OCI-LY1 (cell line): ENCODE measurements around the gene HSPBAP1.
"Not testable (repeated sequence)": the region's sequence is repeated elsewhere in the genome, so short reads cannot be mapped to it uniquely, and the experiment has no call there.

ENCODE experiments used
- H2AFZ ChIP-seq: fragments of 200-600 bp; sonication (generic), shearing (Covaris generic); 2 replicates; pipeline ENCODE4 v1.6.0; 2014; ENCODE audit warnings: antibody characterized with exemption, mild to moderate bottlenecking, low read length
- H3F3A ChIP-seq: fragments of 200-600 bp; sonication (generic), shearing (Covaris generic); 2 replicates; pipeline ENCODE4 v1.6.0; 2014; ENCODE audit warnings: mild to moderate bottlenecking, antibody characterized with exemption, low read length, moderate library complexity; ENCODE audit not compliant: insufficient read depth
- H3K27ac ChIP-seq: fragments of 200-600 bp; sonication (generic); 2 replicates; pipeline ENCODE4 v1.5.1; 2014; ENCODE audit warnings: low read length, mixed run types, mild to moderate bottlenecking, low read depth; ENCODE audit not compliant: poor library complexity, severe bottlenecking
- H3K27me3 ChIP-seq: fragments of 200-600 bp; sonication (generic); 2 replicates; pipeline ENCODE4 v1.6.0; 2014; ENCODE audit warnings: antibody characterized with exemption, mild to moderate bottlenecking, low read length, moderate library complexity; ENCODE audit not compliant: insufficient read depth
- H3K36me3 ChIP-seq: fragments of 200-600 bp; sonication (generic); 2 replicates; pipeline ENCODE4 v1.6.1; 2014; ENCODE audit warnings: mild to moderate bottlenecking, antibody characterized with exemption, low read length, moderate library complexity, mixed read lengths; ENCODE audit not compliant: insufficient read depth
- H3K4me1 ChIP-seq: fragments of 200-600 bp; sonication (generic); 2 replicates; pipeline ENCODE4 v1.5.1; 2014; ENCODE audit warnings: mild to moderate bottlenecking, low read length, moderate library complexity; ENCODE audit not compliant: insufficient read depth, severe bottlenecking
- H3K4me2 ChIP-seq: fragments of 200-600 bp; sonication (generic), shearing (Covaris generic); 2 replicates; pipeline ENCODE4 v1.6.1; 2014; ENCODE audit warnings: low read length
- H3K4me3 ChIP-seq: fragments of 200-600 bp; sonication (generic); 2 replicates; pipeline ENCODE4 v1.5.1; 2014; ENCODE audit warnings: low read length, low read depth, mild to moderate bottlenecking, mixed read lengths; ENCODE audit not compliant: poor library complexity, severe bottlenecking
- H3K79me2 ChIP-seq: fragments of 200-600 bp; shearing (Covaris generic); 2 replicates; pipeline ENCODE4 v1.6.1; 2016; ENCODE audit warnings: mixed run types, low read length, mixed read lengths; ENCODE audit not compliant: insufficient read depth
- H3K9ac ChIP-seq: fragments of 200-600 bp; sonication (generic), shearing (Covaris generic); 2 replicates; pipeline ENCODE4 v1.6.1; 2014; ENCODE audit warnings: mild to moderate bottlenecking, low read length, mixed read lengths
- H3K9me2 ChIP-seq: fragments of 200-600 bp; sonication (generic), shearing (Covaris generic); 2 replicates; pipeline ENCODE4 v1.6.1; 2014; ENCODE audit warnings: low read depth, mild to moderate bottlenecking, low read length, mixed read lengths
- H3K9me3 ChIP-seq: fragments of 200-600 bp; shearing (Covaris generic); 2 replicates; pipeline ENCODE4 v1.6.1; 2014; ENCODE audit warnings: low read length, mixed read lengths
- H4K20me1 ChIP-seq: fragments of 200-600 bp; sonication (generic), shearing (Covaris generic); 2 replicates; pipeline ENCODE4 v1.6.0; 2016; ENCODE audit warnings: mild to moderate bottlenecking, low read length; ENCODE audit not compliant: insufficient read depth
- CTCF ChIP-seq: fragments of 200-600 bp; sonication (generic), shearing (Covaris generic); IDR thresholded peaks from 2 replicates; pipeline ENCODE4 v1.5.1; 2017; ENCODE audit warnings: mild to moderate bottlenecking, antibody characterized with exemption, low read length, moderate library complexity, mixed read lengths
- EZH2 ChIP-seq: fragments of 200-600 bp; sonication (generic), shearing (Covaris generic); IDR thresholded peaks from 2 replicates; pipeline ENCODE4 v1.8.0; 2017; ENCODE audit warnings: borderline replicate concordance, mixed run types, mild to moderate bottlenecking, antibody characterized with exemption, low read length, moderate library complexity, mixed read lengths

HSPBAP1 gene

GRCh38 chr3:122745369-122746021, 48.1 kb downstream of the HSPBAP1 start:
- Histone ChIP-seq H3K4me3 (no peak overlapping the region), H3K79me2 (no peaks in the 10 kb centered on the region), H3K4me1 (no peaks in the 10 kb centered on the region), H3K4me2 (no peak overlapping the region), H4K20me1 (no peaks in the 10 kb centered on the region), H3K27ac (no peak overlapping the region), H3F3A (no peaks in the 10 kb centered on the region), H3K9me2 (no peaks in the 10 kb centered on the region), H3K36me3 (peaks cover 27% of the 10 kb centered on the region), H2AFZ (no peak overlapping the region), H3K27me3 (no peaks in the 10 kb centered on the region), H3K9me3 (no peaks in the 10 kb centered on the region), H3K9ac (no peak overlapping the region)
- TF ChIP-seq CTCF (no peak), EZH2 (no peak)

- H2AFZ ChIP-seq = no peak overlapping the region
- no peaks in the 10 kb centered on the region for H3K9me2 ChIP-seq
- H3K4me1 ChIP-seq = no peaks in the 10 kb centered on the region
- no peaks in the 10 kb centered on the region for H3K27me3 ChIP-seq
- H3K4me2 ChIP-seq = no peak overlapping the region
- no peaks in the 10 kb centered on the region for H3F3A ChIP-seq
- H3K27ac ChIP-seq = no peak overlapping the region
- no peaks in the 10 kb centered on the region for H3K9me3 ChIP-seq
- no peak overlapping the region for H3K4me3 ChIP-seq
- H3K79me2 ChIP-seq = no peaks in the 10 kb centered on the region
- H3K36me3 ChIP-seq = peaks cover 40% of the 10 kb centered on the region
- no peaks in the 10 kb centered on the region for H4K20me1 ChIP-seq
- no peak overlapping the region for H3K9ac ChIP-seq
- no peak for TF ChIP-seq EZH2
Measured at GRCh38 chr3:122743581-122744120, 50.0 kb downstream of the HSPBAP1 start.

- Histone ChIP-seq H3K9me2 (no peaks in the 10 kb centered on the region), H3K9ac (no peak overlapping the region), H4K20me1 (no peaks in the 10 kb centered on the region), H2AFZ (no peak overlapping the region), H3K36me3 (peaks cover 35% of the 10 kb centered on the region), H3K4me3 (no peak overlapping the region), H3K27ac (no peak overlapping the region), H3K79me2 (no peaks in the 10 kb centered on the region), H3K4me1 (no peaks in the 10 kb centered on the region), H3K27me3 (no peaks in the 10 kb centered on the region), H3K4me2 (no peak overlapping the region), H3K9me3 (no peaks in the 10 kb centered on the region), H3F3A (no peaks in the 10 kb centered on the region)
- TF ChIP-seq CTCF (no peak), EZH2 (no peak)
Measured at GRCh38 chr3:122742234-122742633, 51.4 kb downstream of the HSPBAP1 start.

GRCh38 chr3:122739172-122739571, 54.5 kb downstream of the HSPBAP1 start:
- H3K27ac ChIP-seq = no peak overlapping the region
- H3K9ac ChIP-seq = no peak overlapping the region
- no peaks in the 10 kb centered on the region for H3F3A ChIP-seq
- no peak overlapping the region for H2AFZ ChIP-seq
- no peaks in the 10 kb centered on the region for H4K20me1 ChIP-seq
- no peaks in the 10 kb centered on the region for H3K9me3 ChIP-seq
- TF ChIP-seq CTCF = no peak
- TF ChIP-seq EZH2 = no peak
- no peaks in the 10 kb centered on the region for H3K4me1 ChIP-seq
- no peaks in the 10 kb centered on the region for H3K27me3 ChIP-seq
- H3K79me2 ChIP-seq = no peaks in the 10 kb centered on the region
- no peaks in the 10 kb centered on the region for H3K9me2 ChIP-seq
- peaks cover 29% of the 10 kb centered on the region for H3K36me3 ChIP-seq
- H3K4me2 ChIP-seq = no peak overlapping the region
- H3K4me3 ChIP-seq = no peak overlapping the region

GRCh38 chr3:122732682-122733525, 60.7 kb downstream of the HSPBAP1 start:
- H3K36me3 ChIP-seq, H3K9ac ChIP-seq, H3K9me3 ChIP-seq, H3K4me2 ChIP-seq, H2AFZ ChIP-seq, H3F3A ChIP-seq, H3K4me3 ChIP-seq, H4K20me1 ChIP-seq, H3K27me3 ChIP-seq, H3K9me2 ChIP-seq, H3K27ac ChIP-seq, H3K4me1 ChIP-seq, H3K79me2 ChIP-seq: not testable (repeated sequence)
